ENCODE results near the gene SLC25A45.

Gene SLC25A45

GRCh38 chr11:65424205-65425104, 42.0 kb upstream of the SLC25A45 start:
- H3K36me3 Mint-ChIP-seq: peaks cover 56% of the 10 kb centered on the region
- H3K27me3 Mint-ChIP-seq: no peaks in the 10 kb centered on the region
- peak overlapping the region; percentile 96 for H3K27ac Mint-ChIP-seq
- no peaks in the 10 kb centered on the region for H3K9me3 Mint-ChIP-seq
- peak overlapping the region; percentile 100 for H3K4me3 Mint-ChIP-seq
- H3K4me1 Mint-ChIP-seq: peaks cover 64% of the 10 kb centered on the region
- ATAC-seq: no peak

DNA sequence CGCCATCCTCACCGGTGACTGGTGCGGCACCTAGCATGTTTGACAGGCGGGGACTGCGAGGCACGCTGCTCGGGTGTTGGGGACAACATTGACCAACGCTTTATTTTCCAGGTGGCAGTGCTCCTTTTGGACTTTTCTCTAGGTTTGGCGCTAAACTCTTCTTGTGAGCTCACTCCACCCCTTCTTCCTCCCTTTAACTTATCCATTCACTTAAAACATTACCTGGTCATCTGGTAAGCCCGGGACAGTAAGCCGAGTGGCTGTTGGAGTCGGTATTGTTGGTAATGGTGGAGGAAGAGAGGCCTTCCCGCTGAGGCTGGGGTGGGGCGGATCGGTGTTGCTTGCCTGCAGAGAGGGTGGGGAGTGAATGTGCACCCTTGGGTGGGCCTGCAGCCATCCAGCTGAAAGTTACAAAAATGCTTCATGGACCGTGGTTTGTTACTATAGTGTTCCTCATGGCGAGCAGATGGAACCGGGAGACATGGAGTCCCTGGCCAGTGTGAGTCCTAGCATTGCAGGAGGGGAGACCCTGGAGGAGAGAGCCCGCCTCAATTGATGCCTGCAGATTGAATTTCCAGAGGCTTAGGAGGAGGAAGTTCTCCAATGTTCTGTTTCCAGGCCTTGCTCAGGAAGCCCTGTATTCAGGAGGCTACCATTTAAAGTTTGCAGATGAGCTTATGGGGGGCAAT, 41.2 kb upstream of the SLC25A45 start:
- Mint-ChIP-seq H3K4me3 (peak overlapping the region; percentile 100), H3K9me3 (no peaks in the 10 kb centered on the region), H3K36me3 (peaks cover 56% of the 10 kb centered on the region), H3K27ac (peak overlapping the region; percentile 96), H3K4me1 (peaks cover 64% of the 10 kb centered on the region), H3K27me3 (no peaks in the 10 kb centered on the region)
- ATAC-seq: no peak

- peak; percentile 20 for ATAC-seq
- Mint-ChIP-seq H3K36me3 (peaks cover 56% of the 10 kb centered on the region), H3K4me1 (peaks cover 63% of the 10 kb centered on the region), H3K4me3 (peak within 1 kb of the TSS; percentile 100), H3K27me3 (no peaks in the 10 kb centered on the region), H3K27ac (peak within 1 kb of the TSS; percentile 96), H3K9me3 (no peaks in the 10 kb centered on the region)
Measured at GRCh38 chr11:65422633-65423515, 40.4 kb upstream of the SLC25A45 start, which contains the start of gene NEAT1. Gene NEAT1, plus strand, starts transcription at chr11:65422798.

- ATAC-seq: peak; percentile 37
- H3K27me3 Mint-ChIP-seq: no peaks in the 10 kb centered on the region
Measured at GRCh38 chr11:65421794-65422632, 39.6 kb upstream of the SLC25A45 start.

DNA sequence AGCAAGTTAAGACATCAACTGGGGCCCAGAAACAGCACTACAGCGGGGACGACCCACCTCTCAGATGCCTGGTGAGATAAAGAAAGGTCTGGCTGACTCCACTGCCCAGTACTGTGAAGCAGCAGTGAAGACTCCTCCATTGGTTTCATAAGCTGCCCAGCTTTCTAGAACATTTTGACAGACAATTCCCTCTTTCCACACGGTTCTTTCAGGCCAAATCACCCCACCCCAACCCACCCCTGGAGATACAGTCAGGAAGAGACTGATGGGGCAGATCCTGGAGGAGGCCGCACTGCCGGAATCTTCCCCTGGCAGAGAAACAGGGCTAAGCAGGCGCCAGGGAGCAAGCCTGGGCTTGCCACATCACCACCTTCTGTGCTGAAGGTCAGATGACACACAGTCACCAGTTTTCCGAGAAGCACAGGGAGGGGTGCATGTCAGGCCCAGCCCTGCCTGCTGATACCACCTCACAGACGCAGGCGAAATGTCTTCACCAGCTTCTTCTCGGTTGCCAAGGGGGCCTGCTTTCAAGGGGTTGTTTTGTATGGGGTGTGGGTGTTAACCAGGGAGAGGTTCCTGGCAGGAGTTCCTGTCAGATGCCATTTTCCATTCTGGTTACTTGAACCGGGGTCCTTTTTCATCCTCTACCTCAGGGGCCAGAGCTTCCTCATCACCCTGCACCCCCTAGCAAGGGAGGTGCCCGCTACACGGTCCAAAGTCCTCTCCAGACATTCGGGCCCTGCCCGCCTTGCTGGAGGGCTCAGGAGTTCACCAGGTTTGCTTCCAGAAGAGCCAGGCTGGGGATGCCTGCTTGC, 38.7 kb upstream of the SLC25A45 start:
- Mint-ChIP-seq H3K36me3 (peaks cover 39% of the 10 kb centered on the region), H3K9me3 (no peaks in the 10 kb centered on the region), H3K4me3 (peak overlapping the region; percentile 100), H3K27ac (peak overlapping the region; percentile 96), H3K27me3 (no peaks in the 10 kb centered on the region), H3K4me1 (peaks cover 63% of the 10 kb centered on the region)
- ATAC-seq: peak; percentile 51

More at GRCh38 chr11:65421794-65422632, 39.6 kb upstream of the SLC25A45 start:
- Mint-ChIP-seq H3K4me3 (peak overlapping the region; percentile 100), H3K4me1 (peaks cover 63% of the 10 kb centered on the region), H3K27ac (peak overlapping the region; percentile 96), H3K9me3 (no peaks in the 10 kb centered on the region), H3K36me3 (peaks cover 47% of the 10 kb centered on the region)

GRCh38 chr11:65420506-65420905, 38.1 kb upstream of the SLC25A45 start:
- Mint-ChIP-seq H3K27ac (peak overlapping the region; percentile 96), H3K9me3 (no peaks in the 10 kb centered on the region), H3K27me3 (no peaks in the 10 kb centered on the region), H3K4me1 (peaks cover 65% of the 10 kb centered on the region), H3K36me3 (peaks cover 32% of the 10 kb centered on the region), H3K4me3 (peak overlapping the region; percentile 100)
- no peak for ATAC-seq

DNA sequence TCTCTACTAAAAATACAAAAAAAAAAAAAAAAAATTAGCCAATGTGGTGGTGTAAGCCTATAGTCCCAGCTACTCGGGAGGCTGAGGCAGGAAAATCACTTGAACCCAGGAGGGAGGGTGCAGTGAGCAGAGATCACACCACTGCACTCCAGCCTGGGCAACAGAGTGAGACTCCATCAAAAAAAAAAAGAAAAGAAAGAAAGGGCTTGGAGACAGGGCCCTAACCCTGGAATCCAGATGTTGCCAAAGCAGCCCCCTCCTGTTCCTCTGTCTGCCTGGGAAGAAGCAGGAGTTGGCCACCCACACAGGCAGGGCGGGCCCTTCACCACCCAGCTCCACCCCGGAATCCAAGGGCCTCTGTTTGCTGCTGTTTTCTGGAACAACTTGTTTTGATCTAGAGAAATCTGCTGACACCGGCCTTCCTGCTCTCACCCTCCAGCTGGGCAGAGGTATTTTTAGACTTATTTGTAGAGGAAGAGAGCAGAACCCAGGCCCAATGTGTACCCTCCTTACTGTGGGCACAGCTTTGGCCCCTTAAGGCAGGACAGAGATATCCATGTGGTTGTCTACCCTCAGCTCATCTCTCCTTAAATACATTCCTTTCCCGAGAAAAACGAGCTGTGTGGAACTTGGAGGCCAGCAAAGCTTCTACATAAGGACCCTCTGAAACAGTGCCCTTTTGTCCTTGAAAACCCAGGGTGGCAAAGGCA, 37.5 kb upstream of the SLC25A45 start:
- Mint-ChIP-seq H3K36me3 (peaks cover 26% of the 10 kb centered on the region), H3K4me1 (peaks cover 71% of the 10 kb centered on the region)
- no peak for ATAC-seq

DNA sequence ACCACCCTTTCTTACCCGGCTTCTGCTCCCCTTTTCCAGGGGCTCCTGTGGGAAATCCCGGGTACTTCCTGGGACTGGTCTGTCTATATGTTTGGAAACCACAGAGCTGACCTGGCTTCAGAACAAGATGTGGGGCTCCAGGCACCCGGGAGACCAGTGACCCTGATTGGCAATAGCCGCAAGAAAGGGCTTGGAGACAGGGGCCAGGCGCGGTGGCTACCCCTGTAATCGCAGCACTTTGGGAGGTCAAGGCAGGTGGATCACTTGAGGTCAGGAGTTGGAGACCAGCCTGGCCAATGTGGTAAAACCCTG, 37.0 kb upstream of the SLC25A45 start:
- Mint-ChIP-seq H3K4me1 (peaks cover 72% of the 10 kb centered on the region), H3K27me3 (no peaks in the 10 kb centered on the region)

More for the DNA sequence above, 37.5 kb upstream of the SLC25A45 start:
- Mint-ChIP-seq H3K27me3 (no peaks in the 10 kb centered on the region), H3K9me3 (no peaks in the 10 kb centered on the region), H3K27ac (peak overlapping the region; percentile 96), H3K4me3 (peak overlapping the region; percentile 73)

GRCh38 chr11:65418681-65419459, 36.4 kb upstream of the SLC25A45 start:
- H3K4me1 Mint-ChIP-seq: peaks cover 72% of the 10 kb centered on the region
- H3K27me3 Mint-ChIP-seq: no peaks in the 10 kb centered on the region
- H3K27ac Mint-ChIP-seq: peak overlapping the region; percentile 96
- no peaks in the 10 kb centered on the region for H3K9me3 Mint-ChIP-seq
- peak; percentile 76 for ATAC-seq
- H3K36me3 Mint-ChIP-seq: peaks cover 16% of the 10 kb centered on the region
- peak overlapping the region; percentile 73 for H3K4me3 Mint-ChIP-seq

More for the DNA sequence above, 37.0 kb upstream of the SLC25A45 start:
- Mint-ChIP-seq H3K36me3 (peaks cover 21% of the 10 kb centered on the region), H3K9me3 (no peaks in the 10 kb centered on the region), H3K27ac (peak overlapping the region; percentile 96), H3K4me3 (peak overlapping the region; percentile 73)
- ATAC-seq: no peak

DNA sequence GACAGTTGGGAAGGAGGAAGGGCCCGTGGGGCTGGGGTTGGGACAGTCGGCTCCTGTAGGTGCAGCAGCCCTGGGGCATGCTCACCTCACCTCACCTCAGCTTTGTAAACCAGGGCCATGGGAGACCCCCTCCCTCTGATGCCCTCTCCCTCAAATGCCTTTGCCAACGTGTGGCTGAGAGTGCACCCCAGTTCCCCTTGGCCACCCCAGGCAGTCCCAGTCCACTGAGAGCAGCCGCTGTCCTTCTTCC, 35.9 kb upstream of the SLC25A45 start:
- peak; percentile 14 for ATAC-seq
- Mint-ChIP-seq H3K27ac (peak overlapping the region; percentile 96), H3K4me3 (peak overlapping the region; percentile 73), H3K9me3 (no peaks in the 10 kb centered on the region), H3K4me1 (peaks cover 72% of the 10 kb centered on the region), H3K36me3 (peaks cover 11% of the 10 kb centered on the region), H3K27me3 (no peaks in the 10 kb centered on the region)

DNA sequence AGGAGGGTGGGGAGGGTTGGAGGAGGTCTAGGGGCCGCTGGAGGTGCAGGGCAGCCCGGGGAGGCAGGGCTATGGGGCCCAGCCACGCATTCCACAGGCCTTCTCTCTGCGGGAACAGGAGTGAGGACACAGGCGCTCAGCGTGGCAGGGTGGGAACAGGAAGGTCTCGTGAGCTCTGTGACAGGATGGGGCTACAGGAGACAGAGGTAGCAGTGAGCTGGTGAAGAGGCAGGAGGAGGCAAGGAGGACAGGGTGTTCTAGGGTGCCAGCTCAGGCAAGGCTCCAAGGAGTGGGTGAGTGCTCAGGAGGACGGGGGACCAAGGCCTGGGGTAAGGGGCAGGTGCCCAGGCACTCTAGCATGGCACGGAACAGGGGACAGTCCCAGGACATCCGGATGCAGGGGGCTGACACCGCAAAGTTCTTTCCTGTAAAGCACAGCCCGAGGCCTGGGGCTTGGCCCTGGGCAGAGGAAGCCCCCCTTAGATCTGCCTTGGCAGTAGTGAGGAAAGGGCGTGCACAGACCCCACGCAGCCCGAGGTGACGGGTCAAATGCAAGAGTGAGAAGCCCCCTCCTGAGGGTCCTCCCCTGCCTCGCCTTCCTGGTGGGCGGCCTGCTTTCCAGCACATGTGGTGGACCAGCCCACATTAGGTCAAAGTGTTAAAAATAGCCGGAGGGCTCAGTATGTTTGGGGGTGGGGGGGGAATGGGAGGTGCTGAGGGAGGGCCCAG, 35.4 kb upstream of the SLC25A45 start:
- H3K4me1 Mint-ChIP-seq: peaks cover 70% of the 10 kb centered on the region
- peaks cover 6% of the 10 kb centered on the region for H3K36me3 Mint-ChIP-seq
- peak; percentile 2 for ATAC-seq
- no peaks in the 10 kb centered on the region for H3K27me3 Mint-ChIP-seq
- peak overlapping the region; percentile 73 for H3K4me3 Mint-ChIP-seq
- no peaks in the 10 kb centered on the region for H3K9me3 Mint-ChIP-seq
- peak overlapping the region; percentile 96 for H3K27ac Mint-ChIP-seq
